ENCODE data around the gene FAT1.

FAT1 gene

DNA sequence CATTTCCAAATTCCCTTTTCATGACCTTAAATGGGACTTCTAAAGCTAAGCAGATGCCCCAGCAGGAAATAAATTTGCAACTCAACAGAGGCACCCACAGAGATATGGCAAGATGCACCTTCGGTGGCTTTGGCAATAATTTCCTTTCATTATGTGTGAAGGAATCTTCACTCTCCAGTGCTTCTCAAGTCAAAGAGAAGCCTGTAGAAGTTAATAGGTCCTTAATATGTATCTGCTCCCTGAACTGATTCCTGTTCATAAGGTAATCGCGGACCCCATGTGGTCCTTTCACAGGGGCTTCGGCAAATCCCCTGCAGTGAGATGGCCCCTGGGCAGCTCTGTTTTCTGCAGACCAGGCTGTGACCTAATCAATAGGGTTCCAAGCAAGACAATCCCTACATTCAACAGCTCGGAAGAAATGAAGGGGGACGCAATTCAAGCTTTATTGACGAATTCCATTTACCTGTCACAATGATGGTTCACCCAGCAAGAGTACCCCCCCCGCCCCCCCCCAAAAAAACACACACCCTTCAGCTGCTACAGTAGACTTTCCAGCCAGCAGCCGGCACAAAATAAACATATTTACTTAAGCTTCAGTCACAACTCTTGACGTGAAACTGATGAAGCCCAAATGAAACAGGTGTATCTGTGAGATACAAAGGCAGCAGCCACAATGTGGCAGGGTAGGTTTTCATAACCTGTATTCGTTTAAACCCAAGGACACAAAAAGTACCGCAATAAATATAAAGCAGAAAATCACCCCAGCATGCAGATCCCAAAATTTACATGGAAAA, 35.3 kb downstream of the FAT1 start:
- TF ChIP-seq, protein P1, sequence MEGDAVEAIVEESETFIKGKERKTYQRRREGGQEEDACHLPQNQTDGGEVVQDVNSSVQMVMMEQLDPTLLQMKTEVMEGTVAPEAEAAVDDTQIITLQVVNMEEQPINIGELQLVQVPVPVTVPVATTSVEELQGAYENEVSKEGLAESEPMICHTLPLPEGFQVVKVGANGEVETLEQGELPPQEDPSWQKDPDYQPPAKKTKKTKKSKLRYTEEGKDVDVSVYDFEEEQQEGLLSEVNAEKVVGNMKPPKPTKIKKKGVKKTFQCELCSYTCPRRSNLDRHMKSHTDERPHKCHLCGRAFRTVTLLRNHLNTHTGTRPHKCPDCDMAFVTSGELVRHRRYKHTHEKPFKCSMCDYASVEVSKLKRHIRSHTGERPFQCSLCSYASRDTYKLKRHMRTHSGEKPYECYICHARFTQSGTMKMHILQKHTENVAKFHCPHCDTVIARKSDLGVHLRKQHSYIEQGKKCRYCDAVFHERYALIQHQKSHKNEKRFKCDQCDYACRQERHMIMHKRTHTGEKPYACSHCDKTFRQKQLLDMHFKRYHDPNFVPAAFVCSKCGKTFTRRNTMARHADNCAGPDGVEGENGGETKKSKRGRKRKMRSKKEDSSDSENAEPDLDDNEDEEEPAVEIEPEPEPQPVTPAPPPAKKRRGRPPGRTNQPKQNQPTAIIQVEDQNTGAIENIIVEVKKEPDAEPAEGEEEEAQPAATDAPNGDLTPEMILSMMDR (conservative IDR thresholded peaks at IDR 0.05; ENCODE audit: low read depth, low read length), result no peak
- DNase-seq (ENCODE audit: low read depth), result no peak
- no peak overlapping the region for H3K4me3 ChIP-seq (ENCODE audit: low read length)

DNA sequence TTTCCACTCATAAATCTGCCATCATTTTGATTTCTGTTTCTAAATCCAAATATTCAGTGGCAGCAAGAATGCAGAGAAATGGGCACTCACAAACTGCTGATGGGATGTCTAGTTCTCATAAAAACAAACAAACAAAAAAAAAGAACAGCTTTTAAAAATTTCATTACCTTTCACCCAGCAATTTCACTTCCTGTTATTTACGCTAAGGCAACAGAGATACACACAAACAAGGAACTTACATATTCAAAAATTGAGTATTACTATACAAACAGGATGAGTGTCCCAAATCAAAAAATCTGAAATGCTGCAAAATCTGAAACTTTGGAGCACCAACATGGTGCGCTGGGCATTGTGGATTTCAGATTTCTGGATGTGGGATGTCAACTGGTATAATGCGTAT, 36.4 kb downstream of the FAT1 start:
- TF ChIP-seq, protein P1 (conservative IDR thresholded peaks at IDR 0.05; ENCODE audit: low read depth, low read length), result no peak
- H3K4me3 ChIP-seq (ENCODE audit: low read length), result no peak overlapping the region
- DNase-seq (ENCODE audit: low read depth), result no peak

DNA sequence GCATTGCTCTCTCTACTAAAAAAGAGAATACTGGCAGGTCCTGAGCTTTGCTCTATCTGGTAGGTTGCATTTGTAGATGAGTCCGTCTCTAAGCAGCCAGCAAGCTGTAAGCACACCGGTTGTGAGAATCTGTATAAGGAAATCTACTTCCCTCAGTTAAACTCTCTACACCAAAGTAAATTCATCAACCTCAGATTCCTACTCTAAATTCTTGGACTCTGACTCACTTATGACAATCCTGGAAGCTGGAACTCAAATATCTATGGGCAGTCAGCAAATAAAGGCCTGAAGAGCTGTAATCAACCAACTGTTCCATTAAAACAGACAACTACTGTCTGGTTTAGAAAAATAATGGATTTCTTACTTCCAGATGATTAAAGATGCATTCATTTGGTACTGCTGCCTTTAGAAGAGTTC, 37.9 kb downstream of the FAT1 start:
- no peak overlapping the region for H3K4me3 ChIP-seq (ENCODE audit: low read length)
- DNase-seq (ENCODE audit: low read depth), result peak; percentile 65
- TF ChIP-seq, protein P1 (conservative IDR thresholded peaks at IDR 0.05; ENCODE audit: low read depth, low read length), result no peak

DNA sequence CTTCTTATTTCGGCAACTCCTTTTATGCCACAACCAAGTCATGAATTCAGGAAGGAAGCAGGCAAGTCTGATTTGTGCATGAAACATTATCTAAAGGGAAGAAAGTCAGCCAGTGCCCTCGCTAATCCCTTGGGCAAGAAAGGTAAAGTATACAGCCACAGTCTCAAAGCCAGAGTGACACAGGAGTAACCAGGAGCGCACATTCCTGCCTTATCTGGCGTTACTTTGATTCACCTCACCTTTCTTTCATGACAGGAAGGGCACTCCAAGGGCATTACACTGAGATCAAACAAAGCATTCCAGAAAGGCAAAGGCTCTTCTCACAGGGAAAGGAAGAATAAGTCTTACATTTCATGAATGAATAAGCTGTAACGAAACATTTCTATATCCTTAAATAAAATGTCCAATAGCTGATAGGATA, 38.8 kb downstream of the FAT1 start:
- DNase-seq (ENCODE audit: low read depth), result no peak
- TF ChIP-seq, protein P1 (conservative IDR thresholded peaks at IDR 0.05; ENCODE audit: low read depth, low read length), result no peak
- H3K4me3 ChIP-seq (ENCODE audit: low read length), result no peak overlapping the region

DNA sequence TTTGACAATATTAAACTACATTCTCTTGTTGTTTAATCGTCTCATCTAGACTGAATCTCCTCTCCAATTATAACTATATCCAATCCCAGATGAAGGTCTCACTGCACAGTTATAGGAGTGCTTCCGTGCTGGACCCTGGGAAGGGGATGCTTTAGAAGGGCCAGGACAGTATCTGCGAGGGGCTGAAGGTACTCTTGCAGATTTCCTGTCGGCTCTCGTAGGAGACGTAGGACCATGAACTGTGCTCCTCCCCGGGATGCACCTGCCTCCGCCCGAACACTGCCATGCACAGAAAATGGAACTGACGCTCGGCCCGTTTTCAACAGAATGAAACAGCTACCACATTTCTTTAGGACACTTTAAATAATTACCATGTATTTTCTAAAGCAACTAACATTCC, 39.4 kb downstream of the FAT1 start:
- TF ChIP-seq, protein P1 (conservative IDR thresholded peaks at IDR 0.05; ENCODE audit: low read depth, low read length), result no peak
- DNase-seq (ENCODE audit: low read depth), result no peak
- no peak overlapping the region for H3K4me3 ChIP-seq (ENCODE audit: low read length)

DNA sequence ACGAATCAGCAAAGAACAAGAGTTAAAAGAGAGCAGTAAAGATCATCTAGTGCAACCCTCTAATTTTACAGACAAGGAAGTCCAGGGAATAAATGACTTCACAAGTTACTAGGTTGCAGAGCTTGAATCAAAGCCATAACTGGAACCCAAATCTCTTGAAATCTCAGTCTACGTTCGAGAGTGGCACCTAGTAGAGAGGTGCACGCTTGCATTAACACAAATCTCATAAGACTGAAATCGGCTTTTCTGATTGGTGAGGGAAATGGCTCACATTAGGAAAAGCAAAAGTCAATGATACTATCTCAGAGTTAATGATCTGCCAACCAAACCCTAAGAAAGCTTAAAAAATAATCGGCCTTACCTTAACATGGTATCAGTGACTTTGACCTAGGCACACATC, 43.0 kb downstream of the FAT1 start:
- no peak for DNase-seq (ENCODE audit: low read depth)
- no peak overlapping the region for H3K4me3 ChIP-seq (ENCODE audit: low read length)
- TF ChIP-seq, protein P1 (conservative IDR thresholded peaks at IDR 0.05; ENCODE audit: low read depth, low read length), result no peak

DNA sequence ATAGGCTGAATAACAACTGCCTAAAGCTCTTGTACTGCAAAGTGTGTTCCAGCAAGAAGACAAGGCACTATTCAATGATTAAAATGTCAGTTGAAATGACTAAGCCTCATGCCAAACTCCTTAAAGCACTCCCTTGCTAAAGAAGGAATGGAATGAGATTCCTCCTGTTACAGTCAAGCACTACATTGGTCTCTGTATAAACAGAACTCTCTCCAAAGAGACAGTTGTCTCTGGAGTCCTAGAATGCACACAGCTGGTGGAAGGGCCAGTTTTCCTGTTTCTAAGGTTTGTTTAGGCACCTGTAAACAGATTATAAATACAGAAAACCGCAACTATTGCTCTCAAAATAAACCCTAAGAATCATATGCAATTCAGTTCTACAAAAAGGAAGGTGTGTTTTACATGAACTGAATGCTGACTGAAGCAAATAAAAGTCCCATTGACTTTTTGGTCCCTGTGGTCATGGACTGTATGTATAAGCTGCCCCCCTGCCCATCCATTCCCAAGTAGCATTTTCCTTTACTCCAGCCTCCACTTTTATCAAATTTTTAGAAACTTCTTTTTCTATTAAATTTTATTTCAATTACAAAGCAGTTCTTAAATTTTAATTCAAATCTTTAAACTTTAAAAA, 47.0 kb downstream of the FAT1 start:
- TF ChIP-seq, protein P1 (conservative IDR thresholded peaks at IDR 0.05; ENCODE audit: low read depth, low read length), result no peak
- H3K4me3 ChIP-seq (ENCODE audit: low read length), result no peak overlapping the region
- peak; percentile 92 for DNase-seq (ENCODE audit: low read depth)
